ENCODE data around the gene MAGI2.

DNA sequence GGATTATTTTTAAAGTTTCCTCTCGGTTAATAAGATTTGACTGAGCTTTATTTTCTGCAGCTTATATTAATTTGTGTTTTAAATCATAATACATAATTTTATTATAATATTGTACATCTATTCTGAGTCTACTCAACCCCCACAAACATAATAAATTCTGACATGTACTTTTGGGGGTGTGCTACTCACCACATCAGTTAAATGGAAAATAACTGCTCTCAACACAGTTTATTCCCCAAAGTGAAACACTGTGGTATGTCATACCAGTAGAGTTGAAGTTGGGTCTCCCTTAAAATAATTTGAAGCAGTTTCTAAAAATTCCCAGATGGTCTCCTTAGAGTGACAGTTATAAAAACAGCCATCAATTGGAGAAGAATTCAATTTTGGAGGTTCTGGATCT is 1191.7 kb downstream of the MAGI2 start:
- TF ChIP-seq, protein P1, sequence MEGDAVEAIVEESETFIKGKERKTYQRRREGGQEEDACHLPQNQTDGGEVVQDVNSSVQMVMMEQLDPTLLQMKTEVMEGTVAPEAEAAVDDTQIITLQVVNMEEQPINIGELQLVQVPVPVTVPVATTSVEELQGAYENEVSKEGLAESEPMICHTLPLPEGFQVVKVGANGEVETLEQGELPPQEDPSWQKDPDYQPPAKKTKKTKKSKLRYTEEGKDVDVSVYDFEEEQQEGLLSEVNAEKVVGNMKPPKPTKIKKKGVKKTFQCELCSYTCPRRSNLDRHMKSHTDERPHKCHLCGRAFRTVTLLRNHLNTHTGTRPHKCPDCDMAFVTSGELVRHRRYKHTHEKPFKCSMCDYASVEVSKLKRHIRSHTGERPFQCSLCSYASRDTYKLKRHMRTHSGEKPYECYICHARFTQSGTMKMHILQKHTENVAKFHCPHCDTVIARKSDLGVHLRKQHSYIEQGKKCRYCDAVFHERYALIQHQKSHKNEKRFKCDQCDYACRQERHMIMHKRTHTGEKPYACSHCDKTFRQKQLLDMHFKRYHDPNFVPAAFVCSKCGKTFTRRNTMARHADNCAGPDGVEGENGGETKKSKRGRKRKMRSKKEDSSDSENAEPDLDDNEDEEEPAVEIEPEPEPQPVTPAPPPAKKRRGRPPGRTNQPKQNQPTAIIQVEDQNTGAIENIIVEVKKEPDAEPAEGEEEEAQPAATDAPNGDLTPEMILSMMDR (IDR thresholded peaks at IDR 0.05), result no peak
- TF ChIP-seq POLR2A (IDR thresholded peaks at IDR 0.05), result no peak

All from esophagus squamous epithelium (tissue), 4 donors.